22Rv1 (cell line): ENCODE results near the gene SRXN1.

Experiments used
- CTCF ChIP-seq: fragments of 450-650 bp; IDR thresholded peaks from 2 replicates; pipeline ENCODE4 v1.5.1; 2017; ENCODE audit warnings: mild to moderate bottlenecking
- ZFX ChIP-seq: fragments of 450-650 bp; IDR thresholded peaks from 2 replicates; pipeline ENCODE4 v1.6.1; 2017; ENCODE audit warnings: antibody characterized with exemption, borderline replicate concordance

- TF ChIP-seq CTCF (no peak), ZFX (no peak)
Measured at GRCh38 chr20:665276-665675, 12.3 kb upstream of the SRXN1 start.
